ENCODE measurements around the gene BIRC2. TPM values are rescaled to one million over a fixed set of nuclear protein-coding genes. Genes with fewer than 3 reads are reported as not detected.
A peak's percentile ranks its signal among the peaks of the same experiment; 100 is the strongest.

The BIRC2 gene
- total and polyA plus RNA-seq, 9 donors: 23.7 to 57.8 (median 33.6) TPM

DNA sequence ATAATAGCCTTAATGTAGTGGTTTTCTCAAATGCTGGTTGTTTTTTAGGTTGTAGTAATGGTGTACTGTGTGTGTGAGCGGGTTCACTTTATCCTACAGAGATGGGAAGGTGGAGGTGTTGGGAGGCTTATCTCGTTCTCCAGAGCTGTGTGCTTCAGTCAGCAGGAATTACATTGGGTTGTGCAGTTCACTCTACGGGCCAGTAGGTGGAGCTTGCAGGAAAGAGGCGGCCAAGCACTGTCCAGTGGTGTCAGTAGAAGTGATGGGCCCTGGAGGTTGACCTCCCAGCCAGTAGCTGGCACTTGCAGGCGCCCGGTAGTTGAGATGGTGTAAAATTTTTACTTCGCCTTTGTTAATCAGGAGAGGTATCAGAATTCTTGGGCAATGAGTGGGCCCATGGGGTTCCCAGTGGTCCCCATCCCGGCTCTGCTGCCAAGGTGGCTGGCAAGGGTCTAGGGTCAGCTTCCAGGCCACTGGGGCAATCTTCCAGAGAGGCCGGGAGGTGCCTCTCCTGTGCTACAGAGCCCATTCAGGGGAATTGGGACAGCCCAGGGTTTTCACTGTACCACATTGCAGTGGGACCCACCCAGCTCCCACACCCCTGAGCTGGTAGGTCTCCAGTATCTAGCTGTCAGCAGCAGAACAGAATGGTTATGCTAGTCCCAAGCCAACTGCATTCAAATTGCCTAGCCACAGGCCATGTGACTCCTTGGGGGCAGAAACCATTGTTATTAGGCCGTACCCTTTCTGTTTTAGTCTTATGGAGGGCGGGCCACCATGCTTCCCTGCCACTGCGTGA is 43.9 kb downstream of the BIRC2 start:
- Histone ChIP-seq H3K4me1 (ENCODE audit: insufficient read depth) (no peaks in the 10 kb centered on the region), H3K9me3 (no peaks in the 10 kb centered on the region), H3K36me3 (no peaks in the 10 kb centered on the region), H3K4me3 (no peak overlapping the region), H3K27me3 (no peaks in the 10 kb centered on the region), H3K27ac (no peak overlapping the region)
- TF ChIP-seq, protein P1, sequence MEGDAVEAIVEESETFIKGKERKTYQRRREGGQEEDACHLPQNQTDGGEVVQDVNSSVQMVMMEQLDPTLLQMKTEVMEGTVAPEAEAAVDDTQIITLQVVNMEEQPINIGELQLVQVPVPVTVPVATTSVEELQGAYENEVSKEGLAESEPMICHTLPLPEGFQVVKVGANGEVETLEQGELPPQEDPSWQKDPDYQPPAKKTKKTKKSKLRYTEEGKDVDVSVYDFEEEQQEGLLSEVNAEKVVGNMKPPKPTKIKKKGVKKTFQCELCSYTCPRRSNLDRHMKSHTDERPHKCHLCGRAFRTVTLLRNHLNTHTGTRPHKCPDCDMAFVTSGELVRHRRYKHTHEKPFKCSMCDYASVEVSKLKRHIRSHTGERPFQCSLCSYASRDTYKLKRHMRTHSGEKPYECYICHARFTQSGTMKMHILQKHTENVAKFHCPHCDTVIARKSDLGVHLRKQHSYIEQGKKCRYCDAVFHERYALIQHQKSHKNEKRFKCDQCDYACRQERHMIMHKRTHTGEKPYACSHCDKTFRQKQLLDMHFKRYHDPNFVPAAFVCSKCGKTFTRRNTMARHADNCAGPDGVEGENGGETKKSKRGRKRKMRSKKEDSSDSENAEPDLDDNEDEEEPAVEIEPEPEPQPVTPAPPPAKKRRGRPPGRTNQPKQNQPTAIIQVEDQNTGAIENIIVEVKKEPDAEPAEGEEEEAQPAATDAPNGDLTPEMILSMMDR (IDR thresholded peaks at IDR 0.05): no peak
- TF ChIP-seq POLR2A (IDR thresholded peaks at IDR 0.05) (no peak), EP300 (IDR thresholded peaks at IDR 0.05) (no peak)
- intact Hi-C loops (cut with DNase I): no loop called here
- peak in 1 of 5 donors; percentile 36 for DNase-seq
- WGBS, 3 donors: 78 to 83% (median 81%) methylated on average over 12 of the region's 12 CpGs

DNA sequence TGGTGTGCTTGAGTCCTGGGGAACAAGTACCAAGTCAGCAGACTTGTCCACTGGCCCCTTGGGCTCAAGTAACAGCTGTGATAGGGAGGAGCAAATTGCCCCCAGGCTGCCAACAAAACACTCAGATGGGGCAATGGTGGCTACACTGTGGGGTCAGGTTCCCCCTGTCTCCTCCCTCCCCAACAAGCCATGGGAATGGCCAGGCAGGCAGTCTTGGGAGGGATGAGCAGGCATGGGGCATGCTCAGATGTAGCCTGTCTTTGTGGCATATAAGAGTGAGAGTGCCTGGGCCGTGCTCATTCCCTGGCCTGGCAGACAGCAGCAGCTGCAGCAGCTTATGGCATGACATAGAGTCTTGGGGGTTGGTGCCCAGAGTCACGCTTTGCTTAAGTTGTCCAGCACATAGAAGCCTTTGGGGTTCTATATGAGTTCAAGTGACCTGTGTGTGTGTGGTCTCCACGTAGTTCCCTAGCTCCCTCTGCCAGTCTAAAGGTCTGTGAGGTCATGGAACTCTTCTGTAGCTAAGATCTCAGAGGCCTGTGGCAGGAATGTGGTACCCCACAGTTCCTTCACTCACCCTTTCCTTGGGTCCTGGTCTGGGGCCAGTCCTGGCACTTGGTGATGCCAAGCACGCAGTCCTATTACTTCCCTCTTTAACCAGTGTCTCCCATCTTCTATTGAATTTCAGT is 44.7 kb downstream of the BIRC2 start:
- H3K36me3 ChIP-seq: no peaks in the 10 kb centered on the region
- H3K27ac ChIP-seq: no peak overlapping the region
- no peak overlapping the region for H3K4me3 ChIP-seq
- WGBS, 3 donors: 91 to 97% (median 96%) methylated on average over 4 of the region's 4 CpGs
- intact Hi-C loops (cut with DNase I): no loop called here
- no peaks in the 10 kb centered on the region for H3K9me3 ChIP-seq
- TF ChIP-seq POLR2A (IDR thresholded peaks at IDR 0.05) (no peak), EP300 (IDR thresholded peaks at IDR 0.05) (no peak)
- TF ChIP-seq, protein P1 (IDR thresholded peaks at IDR 0.05): no peak
- no peak for DNase-seq
- H3K4me1 ChIP-seq (ENCODE audit: insufficient read depth): no peaks in the 10 kb centered on the region
- no peaks in the 10 kb centered on the region for H3K27me3 ChIP-seq

DNA sequence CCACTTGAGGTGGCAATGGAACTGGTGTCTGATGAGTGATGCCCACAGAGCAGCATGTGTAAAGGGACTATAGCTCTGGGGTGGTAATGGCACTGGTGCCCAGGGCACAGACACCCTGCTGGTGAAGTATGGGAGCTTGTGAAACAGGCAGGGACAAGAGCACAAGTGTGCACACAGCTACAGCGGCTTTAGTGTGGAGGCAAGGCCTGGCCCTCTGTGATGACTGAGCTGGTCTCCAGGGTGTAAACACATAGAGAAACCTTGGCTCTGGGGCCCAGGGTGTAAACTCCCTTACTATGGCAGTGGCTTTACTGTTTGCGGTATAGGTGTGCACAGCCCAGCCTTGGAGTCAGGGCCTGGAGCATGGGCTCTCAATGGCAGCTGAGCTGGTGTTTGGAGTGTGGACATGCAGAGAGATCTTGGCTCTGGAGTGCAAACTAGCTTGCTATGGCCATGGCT is 46.3 kb downstream of the BIRC2 start:
- no peaks in the 10 kb centered on the region for H3K9me3 ChIP-seq
- TF ChIP-seq EP300 (IDR thresholded peaks at IDR 0.05) (no peak), POLR2A (IDR thresholded peaks at IDR 0.05) (no peak)
- TF ChIP-seq, protein P1 (IDR thresholded peaks at IDR 0.05): no peak
- no peaks in the 10 kb centered on the region for H3K27me3 ChIP-seq
- no peak for DNase-seq
- no peak overlapping the region for H3K27ac ChIP-seq
- intact Hi-C loops (cut with DNase I): no loop called here
- 92 to 99% (median 96%) methylated on average over 2 of the region's 2 CpGs for WGBS, 3 donors
- H3K4me3 ChIP-seq: no peak overlapping the region
- no peaks in the 10 kb centered on the region for H3K36me3 ChIP-seq
- no peaks in the 10 kb centered on the region for H3K4me1 ChIP-seq (ENCODE audit: insufficient read depth)

DNA sequence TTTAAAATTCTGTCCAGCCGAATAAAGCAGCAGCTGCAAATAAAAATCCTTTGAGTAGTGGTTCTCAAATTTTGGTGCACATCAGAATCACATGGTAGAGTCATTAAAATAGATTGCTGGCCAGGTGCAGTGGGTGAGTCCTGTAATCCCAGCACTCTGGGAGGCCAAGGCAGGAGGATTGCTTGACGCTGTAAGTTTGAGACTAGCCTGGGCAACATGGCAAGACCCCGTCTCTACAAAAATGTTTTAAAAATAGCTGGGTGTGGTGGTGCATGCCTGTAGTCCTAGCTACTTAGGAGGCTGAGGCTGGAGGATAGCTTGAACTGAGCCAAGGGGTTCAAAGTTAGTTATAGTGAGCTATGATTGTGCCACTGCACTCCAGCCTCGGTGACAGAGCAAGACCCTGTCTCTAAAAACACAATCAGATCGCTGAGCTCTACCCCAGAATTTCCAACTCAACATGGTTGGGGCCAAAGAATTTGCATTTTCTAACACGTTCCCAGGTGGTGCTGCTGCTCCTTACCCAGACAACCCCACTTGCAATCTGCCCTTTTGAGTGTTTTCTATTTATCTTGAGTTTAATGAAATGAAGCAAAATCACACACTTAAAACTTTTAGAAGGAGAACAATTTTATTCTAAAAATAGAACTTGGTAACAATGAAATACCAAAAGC is 48.8 kb downstream of the BIRC2 start:
- intact Hi-C loops (cut with DNase I): no loop called here
- H3K36me3 ChIP-seq: no peaks in the 10 kb centered on the region

More for the DNA sequence above, 48.8 kb downstream of the BIRC2 start:
- Histone ChIP-seq H3K27ac (no peak overlapping the region), H3K9me3 (no peaks in the 10 kb centered on the region), H3K4me1 (ENCODE audit: insufficient read depth) (no peaks in the 10 kb centered on the region), H3K4me3 (no peak overlapping the region), H3K27me3 (no peaks in the 10 kb centered on the region)
- TF ChIP-seq, protein P1 (IDR thresholded peaks at IDR 0.05): no peak
- TF ChIP-seq EP300 (IDR thresholded peaks at IDR 0.05) (no peak), POLR2A (IDR thresholded peaks at IDR 0.05) (no peak)
- WGBS, 3 donors: 75 to 87% (median 85%) methylated on average over 6 of the region's 6 CpGs
- DNase-seq: no peak
